Effector memory CD8-positive, alpha-beta T cell (primary cell): ENCODE data around the gene SRSF9.
A peak's percentile ranks its signal among the peaks of the same experiment; 100 is the strongest.

Experiments
- ATAC-seq: fragments of 150-1000 bp; cut with Tn5 transposase; replicated peaks from 2 replicates; pipeline ENCODE4 v1.10.0; 2021; ENCODE audit warnings: mild to moderate bottlenecking, moderate library complexity
- DNase-seq, 3 experiments: peaks; one replicate each; pipeline ENCODE4 v3.0.0; 2021
- H3K27ac Mint-ChIP-seq, 2 donors: one replicate each; pipeline ENCODE4 v1.8.0; 2022; ENCODE audit warnings: mild to moderate bottlenecking in 2 of 2, mixed read lengths in 2 of 2, moderate library complexity in 2 of 2
- H3K27me3 Mint-ChIP-seq, 2 donors: one replicate each; pipeline ENCODE4 v1.8.0; 2022; ENCODE audit warnings: mixed read lengths in 2 of 2
- H3K36me3 Mint-ChIP-seq: one replicate; pipeline ENCODE4 v1.8.0; 2022; ENCODE audit warnings: mild to moderate bottlenecking, moderate library complexity, mixed read lengths; ENCODE audit not compliant: insufficient read depth
- H3K4me1 Mint-ChIP-seq, 2 donors: one replicate each; pipeline ENCODE4 v1.8.0; 2022; ENCODE audit warnings: low read depth in 2 of 2, mixed read lengths in 2 of 2
- H3K4me3 Mint-ChIP-seq, 2 donors: one replicate each; pipeline ENCODE4 v1.8.0; 2022; ENCODE audit warnings: mild to moderate bottlenecking in 2 of 2, mixed read lengths in 2 of 2, moderate library complexity in 2 of 2
- H3K9me3 Mint-ChIP-seq, 2 donors: one replicate each; pipeline ENCODE4 v1.8.0; 2022; ENCODE audit warnings: mixed read lengths in 2 of 2

SRSF9 gene

DNA sequence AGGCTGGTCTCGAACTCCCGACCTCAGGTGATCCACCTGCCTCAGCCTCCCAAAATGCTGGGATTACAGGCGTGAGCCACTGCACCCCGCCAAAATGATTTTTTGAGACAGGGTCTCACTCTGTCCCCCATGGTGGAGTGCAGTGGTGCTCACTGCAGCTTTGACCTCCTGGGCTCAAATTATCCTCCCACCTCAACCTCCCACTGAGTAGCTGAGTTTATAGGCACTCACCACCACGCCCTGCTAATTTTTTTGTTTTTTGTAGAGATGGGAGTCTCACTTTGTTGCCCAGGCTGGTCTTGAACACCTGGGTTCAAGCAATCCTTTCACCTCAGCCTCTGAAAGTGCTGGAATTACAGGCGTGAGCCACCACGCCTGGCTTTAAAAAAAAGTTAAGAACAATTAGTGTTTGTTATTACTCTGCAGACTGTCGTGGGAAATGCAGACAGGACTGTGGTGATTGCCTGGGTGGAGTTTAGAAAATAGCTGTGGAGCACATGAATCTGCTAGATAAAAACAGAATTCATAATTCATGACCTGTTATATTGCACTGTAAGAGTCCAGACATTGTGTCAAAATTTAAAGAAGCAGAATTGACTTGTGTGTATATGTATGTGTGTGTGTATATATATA, 40.8 kb downstream of the SRSF9 start:
- H3K4me1 Mint-ChIP-seq = peaks cover 2 to 3% of the 10 kb centered on the region in 2 donors
- H3K27me3 Mint-ChIP-seq = peaks cover 18 to 28% of the 10 kb centered on the region in 2 donors
- H3K36me3 Mint-ChIP-seq = peaks cover 4% of the 10 kb centered on the region
- no peak overlapping the region for H3K4me3 Mint-ChIP-seq
- DNase-seq = no peak
- H3K27ac Mint-ChIP-seq = no peak overlapping the region
- no peaks in the 10 kb centered on the region for H3K9me3 Mint-ChIP-seq
- ATAC-seq = no peak

DNA sequence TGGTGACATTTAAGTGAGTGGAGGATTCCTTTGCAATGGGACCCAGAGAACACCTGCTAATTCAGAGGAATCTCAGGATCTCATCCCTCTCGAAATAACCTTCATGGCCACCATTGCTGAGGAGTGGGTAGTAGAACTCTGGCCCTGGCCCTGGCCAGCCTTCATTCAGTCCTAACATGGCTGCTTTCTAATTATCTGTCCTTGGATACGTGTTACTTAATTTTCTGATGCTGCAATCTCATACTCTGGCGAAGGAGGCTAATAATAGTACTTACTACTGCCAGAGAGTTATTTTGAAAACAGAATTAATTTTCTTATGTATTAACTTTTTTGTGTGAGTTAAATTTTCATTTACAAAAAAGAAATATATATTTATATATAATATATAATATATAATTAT, 43.8 kb downstream of the SRSF9 start:
- Mint-ChIP-seq H3K36me3 (peaks cover 3% of the 10 kb centered on the region), H3K27me3 (peaks cover 18 to 19% of the 10 kb centered on the region in 2 donors), H3K4me1 (peaks cover 3 to 6% of the 10 kb centered on the region in 2 donors), H3K27ac (no peak overlapping the region), H3K4me3 (no peak overlapping the region), H3K9me3 (no peaks in the 10 kb centered on the region)
- DNase-seq (no peak), ATAC-seq (no peak)

DNA sequence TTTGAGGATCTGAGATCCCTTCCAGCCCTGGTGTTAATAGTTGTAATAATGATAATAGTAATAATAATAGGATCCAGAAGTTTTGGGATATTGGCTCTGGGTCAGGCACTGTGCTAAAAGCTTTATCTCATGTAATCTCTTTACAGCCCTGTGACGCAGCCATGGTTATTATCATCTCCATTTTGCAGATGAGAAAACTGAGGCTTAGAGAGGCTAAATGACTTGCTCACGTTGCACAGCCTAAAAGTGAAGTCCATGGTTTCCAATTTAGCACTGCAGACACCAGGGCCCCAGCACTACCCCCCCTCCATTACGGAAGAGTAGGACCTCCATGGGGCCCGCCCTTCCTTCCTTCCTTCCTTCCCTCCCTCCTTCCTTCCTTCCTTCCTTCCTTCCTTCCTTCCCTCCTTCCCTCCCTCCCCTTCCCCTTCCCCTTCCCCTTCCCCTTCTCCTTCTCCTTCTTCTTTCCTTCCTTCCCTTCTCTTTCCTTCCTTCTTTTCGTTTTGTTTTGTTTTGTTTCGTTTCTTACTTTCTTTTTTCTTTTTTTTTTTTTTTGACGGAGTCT, 46.6 kb downstream of the SRSF9 start:
- ATAC-seq (no peak), DNase-seq (no peak)
- peaks cover 0 to 4% of the 10 kb centered on the region in 2 donors for H3K4me1 Mint-ChIP-seq
- H3K36me3 Mint-ChIP-seq = peaks cover 3% of the 10 kb centered on the region
- H3K27ac Mint-ChIP-seq = no peak overlapping the region
- no peaks in the 10 kb centered on the region for H3K9me3 Mint-ChIP-seq
- peaks cover 0 to 5% of the 10 kb centered on the region in 2 donors for H3K27me3 Mint-ChIP-seq
- H3K4me3 Mint-ChIP-seq = peak overlapping the region in 1 of 2 donors; percentile 51

DNA sequence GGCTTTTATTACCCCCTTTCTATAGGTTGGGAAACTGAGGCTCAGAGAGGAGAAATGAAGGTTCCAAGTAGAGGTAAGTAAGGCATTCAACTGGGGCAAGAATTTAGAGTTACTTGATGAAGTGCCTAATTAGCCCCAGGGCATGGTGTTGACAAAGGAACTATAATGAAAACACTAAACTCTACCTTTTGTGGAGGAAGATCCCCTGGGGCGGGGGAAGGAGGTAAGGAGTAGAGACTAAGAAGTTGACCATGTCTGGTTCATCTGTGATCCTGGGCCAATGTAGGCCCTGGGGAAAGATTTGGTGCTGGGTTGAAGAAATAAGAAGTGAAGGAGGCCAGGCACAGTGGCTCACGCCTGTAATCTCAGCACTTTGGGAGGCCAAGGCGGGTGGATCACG, 47.8 kb downstream of the SRSF9 start:
- Mint-ChIP-seq H3K4me3 (no peak overlapping the region), H3K27me3 (peaks cover 0 to 18% of the 10 kb centered on the region in 2 donors), H3K4me1 (peaks cover 0 to 4% of the 10 kb centered on the region in 2 donors), H3K36me3 (peaks cover 3% of the 10 kb centered on the region), H3K27ac (no peak overlapping the region), H3K9me3 (no peaks in the 10 kb centered on the region)
- DNase-seq = no peak
- ATAC-seq = no peak

DNA sequence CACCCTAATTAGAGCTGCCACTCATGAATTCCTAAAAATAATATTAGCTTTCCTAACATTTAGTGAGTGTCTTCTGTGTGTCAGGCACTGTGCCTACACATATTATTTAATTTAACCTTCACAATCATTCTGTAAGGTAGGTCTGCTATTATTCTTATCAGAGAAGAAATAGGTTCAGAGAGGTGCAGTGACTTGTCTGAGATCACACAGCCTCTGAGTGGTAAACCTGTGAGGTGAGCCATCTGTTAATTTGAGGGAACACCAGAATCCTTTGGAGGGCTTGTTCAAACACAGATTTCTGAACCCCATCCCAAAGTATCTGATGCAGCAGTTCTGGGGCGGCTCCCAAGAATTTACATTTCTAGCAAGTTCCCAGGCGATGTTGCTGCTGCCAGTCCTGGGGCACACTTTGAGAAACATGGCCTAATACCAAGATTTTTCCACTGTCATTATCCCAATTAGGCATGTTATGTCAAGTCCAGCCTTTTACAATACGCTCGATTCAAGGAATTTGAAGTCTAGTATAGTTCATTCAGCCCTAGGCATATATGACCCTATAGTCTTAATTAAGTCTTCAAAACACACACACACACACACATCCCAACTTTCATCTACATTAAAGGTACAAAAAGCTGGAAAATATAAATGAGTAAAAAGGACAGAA, 51.5 kb downstream of the SRSF9 start:
- Mint-ChIP-seq H3K27me3 (peaks cover 0 to 37% of the 10 kb centered on the region in 2 donors), H3K27ac (no peak overlapping the region), H3K36me3 (no peaks in the 10 kb centered on the region)

DNA sequence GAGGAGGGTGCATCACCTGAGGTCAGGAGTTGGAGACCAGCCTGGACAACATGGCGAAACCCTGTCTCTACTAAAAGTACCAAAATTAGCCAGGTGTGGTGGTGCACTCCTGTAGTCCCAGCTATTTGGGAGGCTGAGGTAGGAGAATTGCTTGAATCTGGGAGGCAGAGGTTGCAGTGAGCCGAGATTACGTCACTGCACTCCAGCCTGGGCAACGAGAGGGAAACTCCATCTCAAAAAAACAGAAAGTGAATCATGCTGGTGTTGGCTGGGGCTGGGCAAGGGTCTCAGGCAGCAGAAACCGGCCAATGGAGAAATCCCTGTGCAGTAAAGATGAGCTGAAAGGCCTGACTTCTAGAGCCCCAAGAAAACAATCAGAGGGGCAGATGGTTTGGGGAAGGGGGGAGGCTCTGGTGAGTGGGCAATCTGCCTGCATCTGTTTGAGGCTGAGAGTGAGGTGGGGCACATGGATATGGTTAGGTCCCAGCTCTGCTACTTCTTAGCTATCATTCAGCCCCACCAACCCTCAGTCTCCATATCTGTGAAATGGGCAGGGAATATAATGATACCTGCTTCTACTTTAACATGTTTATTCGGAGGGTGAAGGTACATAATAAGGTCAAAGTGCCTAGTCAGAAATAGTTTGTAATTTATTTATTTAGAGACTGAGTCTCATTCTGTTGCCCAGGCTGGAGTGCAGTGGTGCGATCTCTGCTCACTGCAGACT, 52.9 kb downstream of the SRSF9 start:
- Mint-ChIP-seq H3K27me3 (peaks cover 8 to 48% of the 10 kb centered on the region in 2 donors), H3K4me3 (no peak overlapping the region), H3K4me1 (no peaks in the 10 kb centered on the region), H3K27ac (no peak overlapping the region), H3K36me3 (no peaks in the 10 kb centered on the region), H3K9me3 (no peaks in the 10 kb centered on the region)
- ATAC-seq (no peak), DNase-seq (no peak)

More for the DNA sequence above, 51.5 kb downstream of the SRSF9 start:
- DNase-seq (no peak), ATAC-seq (no peak)
- H3K4me1 Mint-ChIP-seq = no peaks in the 10 kb centered on the region
- no peaks in the 10 kb centered on the region for H3K9me3 Mint-ChIP-seq
- no peak overlapping the region for H3K4me3 Mint-ChIP-seq

DNA sequence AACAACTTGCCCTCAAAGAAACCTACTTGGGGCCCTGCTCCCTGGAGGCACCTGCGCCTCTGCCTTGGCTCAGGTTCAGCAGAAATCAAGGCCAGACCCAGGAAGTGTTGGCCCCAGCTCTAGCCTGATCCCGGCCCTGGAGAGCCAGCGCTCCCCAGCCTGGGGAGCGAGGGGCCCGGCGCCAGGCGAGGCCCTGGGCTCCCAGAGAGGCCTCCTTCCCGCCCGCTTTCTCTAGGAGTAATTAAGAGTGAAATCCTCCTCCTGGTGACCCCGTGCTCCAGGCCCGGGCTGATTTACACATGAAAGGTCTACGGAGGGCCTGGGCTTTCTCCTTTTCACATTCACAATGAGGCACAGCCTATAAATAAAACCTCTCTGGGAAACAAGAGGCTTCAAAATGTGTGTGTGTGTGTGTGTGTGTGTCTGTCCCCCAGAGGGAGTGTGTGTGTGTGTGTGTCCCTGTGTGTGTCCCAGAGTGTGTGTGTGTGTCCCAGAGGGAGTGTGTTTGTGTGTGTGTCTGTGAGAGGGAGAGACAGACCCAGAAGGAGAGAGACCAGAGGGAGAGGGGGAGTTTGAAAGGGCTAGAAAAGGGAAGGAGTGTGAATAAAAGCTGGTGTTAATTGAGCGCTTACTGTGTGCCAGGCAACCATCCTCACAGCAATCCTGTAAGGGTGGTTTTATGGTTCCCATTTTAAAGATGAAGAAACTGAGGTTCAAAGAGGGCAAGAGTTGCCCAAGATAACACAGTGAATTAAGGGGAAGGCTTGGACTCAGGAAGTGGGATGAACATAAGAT, 55.5 kb downstream of the SRSF9 start:
- no peak for ATAC-seq
- Mint-ChIP-seq H3K27ac (no peak overlapping the region), H3K27me3 (peaks cover 8 to 48% of the 10 kb centered on the region in 2 donors), H3K36me3 (no peaks in the 10 kb centered on the region), H3K9me3 (no peaks in the 10 kb centered on the region), H3K4me3 (no peak overlapping the region), H3K4me1 (no peaks in the 10 kb centered on the region)
- DNase-seq = no peak

DNA sequence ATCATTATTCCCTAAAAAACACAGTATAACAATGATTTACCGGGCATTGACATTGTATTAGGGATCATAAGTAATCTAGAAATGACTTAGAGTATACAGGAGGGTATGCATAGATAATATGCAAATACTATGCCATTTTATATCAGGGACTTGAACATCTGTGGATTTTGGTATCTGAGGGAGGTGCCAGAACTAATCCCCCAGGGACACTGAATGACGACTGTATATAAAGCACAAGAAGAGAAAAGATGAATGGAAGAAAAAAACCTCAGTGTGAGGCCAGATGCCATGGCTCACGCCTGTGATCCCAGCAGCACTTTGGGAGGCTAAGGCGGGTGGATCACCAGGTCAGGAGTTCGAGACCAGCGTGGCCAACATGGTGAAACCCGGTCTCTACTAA, 57.1 kb downstream of the SRSF9 start:
- Mint-ChIP-seq H3K9me3 (no peaks in the 10 kb centered on the region), H3K36me3 (no peaks in the 10 kb centered on the region), H3K27ac (no peak overlapping the region), H3K27me3 (peaks cover 8 to 38% of the 10 kb centered on the region in 2 donors), H3K4me1 (no peaks in the 10 kb centered on the region), H3K4me3 (no peak overlapping the region)
- ATAC-seq = no peak
- DNase-seq = no peak
